Esophagus squamous epithelium (tissue), 5 donors: ENCODE measurements around the gene DYNC1LI2. TPM values are rescaled to one million over a fixed set of nuclear protein-coding genes. Genes with fewer than 3 reads are reported as not detected.
A peak's percentile ranks its signal among the peaks of the same experiment; 100 is the strongest.

ENCODE experiments used
- DNase-seq: peaks from one replicate; lab custom pipeline; 2025; lab: John Stamatoyannopoulos, UW
- H3K27ac ChIP-seq, 4 donors: fragments of 200-600 bp; sonication (generic); one replicate each; pipeline ENCODE4 v1.5.1; 2016 to 2019; ENCODE audit warnings: mild to moderate bottlenecking in 1 of 4
- H3K27me3 ChIP-seq, 4 donors: fragments of 200-600 bp; sonication (generic); 1 replicate in 3 of 4; 2 replicates in 1 of 4; pipeline versions ENCODE4 v1.5.1 to v1.6.0; 2017 to 2021; ENCODE audit warnings: antibody characterized with exemption in 1 of 4
- H3K36me3 ChIP-seq, 3 donors: fragments of 200-600 bp; sonication (generic); one replicate each; pipeline ENCODE4 v1.5.1; 2016 to 2019
- H3K4me1 ChIP-seq, 3 donors: fragments of 200-600 bp; sonication (generic); one replicate each; pipeline ENCODE4 v1.5.1; 2017 to 2019
- H3K4me3 ChIP-seq, 4 donors: fragments of 200-600 bp; sonication (generic); 1 replicate in 3 of 4; 2 replicates in 1 of 4; pipeline ENCODE4 v1.5.1; 2016 to 2019; ENCODE audit warnings: mild to moderate bottlenecking in 2 of 4, moderate library complexity in 1 of 4
- H3K9me3 ChIP-seq, 3 donors: fragments of 200-600 bp; sonication (generic); one replicate each; pipeline ENCODE4 v1.5.1; 2016 to 2019
- CTCF ChIP-seq, 6 experiments: fragments of 450-650 bp in 4 of 6; fragments of 200-600 bp in 2 of 6; sonication (generic) in 2 of 6; IDR thresholded peaks; one replicate each; pipeline ENCODE4 v1.5.1; 2016 to 2019; ENCODE audit warnings: antibody characterized with exemption in 6 of 6, mild to moderate bottlenecking in 4 of 6, moderate library complexity in 4 of 6
- POLR2A ChIP-seq, 4 donors: fragments of 450-650 bp; IDR thresholded peaks; one replicate each; pipeline ENCODE4 v1.6.1; 2017; ENCODE audit warnings: antibody characterized with exemption in 4 of 4, mild to moderate bottlenecking in 4 of 4, moderate library complexity in 3 of 4
- WGBS, 2 donors: methylation state at CpG; one replicate each; pipeline ENCODE4 v1.1.5; 2018; 5-methylcytosine and 5-hydroxymethylcytosine counted together
- intact Hi-C: fragments of 100-400 bp; cut with DNase I; formaldehyde crosslinking; loops from one replicate; pipeline ENCODE4 v1.15.0; 2022
- total RNA-seq, 4 donors: library from RNA; depleted of rRNA; stranded (reverse); fragments of >200 nt; gene quantifications; one replicate each; pipeline ENCODE4 v1.1.0, GENCODE V29; 2016
- donor health status: DM: yes; HTN: yes; CAD: no.

DYNC1LI2 gene
- total RNA-seq, 4 donors from 2014 or later, result 66.4 to 140 (median 86.2) TPM

DNA sequence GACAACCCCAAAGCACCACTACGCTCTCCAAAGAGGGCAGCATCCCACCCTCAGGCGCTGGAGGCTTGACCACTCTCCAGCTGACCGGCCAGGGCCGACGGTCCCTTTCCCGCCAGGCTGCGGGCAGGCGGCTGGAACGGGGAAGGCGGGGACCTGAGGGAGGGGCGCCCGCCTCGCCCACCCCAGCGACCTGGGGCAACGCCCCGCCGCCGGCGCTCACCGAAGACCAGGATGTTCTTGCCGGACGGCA, 431 bp downstream of the DYNC1LI2 start:
- DNase-seq, result no peak
- Histone ChIP-seq H3K36me3 (peaks cover 0 to 35% (median 0%) of the 10 kb centered on the region in 3 donors), H3K27me3 (no peaks in the 10 kb centered on the region), H3K4me1 (peaks cover 13 to 55% (median 23%) of the 10 kb centered on the region in 3 donors), H3K27ac (peak overlapping the region; percentile 94 to 98 (median 97)), H3K9me3 (no peaks in the 10 kb centered on the region), H3K4me3 (peak overlapping the region; percentile 85 to 99 (median 96))
- no peak for TF ChIP-seq CTCF (IDR thresholded peaks at IDR 0.05)
- no peak for TF ChIP-seq POLR2A (IDR thresholded peaks at IDR 0.05)
- WGBS, 2 donors, result 0% methylated on average over 2 of the region's 22 CpGs
- intact Hi-C loops, result no loop called here

DNA sequence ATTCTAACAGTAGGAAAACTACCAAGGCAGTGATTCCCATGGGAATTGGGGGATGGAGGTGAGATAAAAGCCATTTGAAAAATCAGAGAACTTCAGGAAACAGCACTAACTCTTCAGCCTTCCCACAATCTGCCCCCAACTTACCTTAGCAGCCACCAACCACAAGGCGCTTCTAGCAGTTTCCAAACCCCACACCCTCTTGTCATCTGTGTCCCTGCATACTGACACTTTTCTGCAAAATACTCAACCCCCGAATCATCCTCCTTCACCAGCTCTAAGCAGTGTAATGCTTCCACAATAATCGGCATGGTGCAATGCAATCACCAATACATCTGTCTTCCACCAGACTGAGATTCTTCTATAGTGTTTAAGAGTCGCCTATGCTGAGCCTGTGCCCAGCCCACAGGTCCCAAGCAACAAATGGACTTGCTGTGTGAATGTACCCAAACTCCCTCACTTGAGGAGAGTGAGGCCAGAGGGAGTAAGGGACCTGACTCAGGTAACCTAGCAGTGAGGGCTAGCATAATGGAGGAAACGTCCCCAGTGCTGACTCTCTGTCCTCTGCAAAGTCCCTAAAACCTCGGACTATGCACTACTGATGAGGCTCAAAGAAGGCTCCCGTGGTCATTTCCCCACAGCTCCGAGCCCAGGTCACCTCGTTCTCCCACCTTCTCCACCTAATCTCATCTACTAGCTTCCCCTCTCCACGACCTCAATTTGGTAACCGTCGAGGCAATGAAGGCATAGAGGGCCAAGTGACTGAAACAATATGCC, 943 bp downstream of the DYNC1LI2 start:
- 13% methylated on average over 12 of the region's 12 CpGs for WGBS, 2 donors
- DNase-seq, result no peak
- Histone ChIP-seq H3K27me3 (no peaks in the 10 kb centered on the region), H3K36me3 (peaks cover 0 to 40% (median under 1%) of the 10 kb centered on the region in 3 donors), H3K4me1 (peaks cover 13 to 55% (median 23%) of the 10 kb centered on the region in 3 donors), H3K9me3 (no peaks in the 10 kb centered on the region), H3K4me3 (peak overlapping the region; percentile 85 to 99 (median 96)), H3K27ac (peak overlapping the region; percentile 94 to 98 (median 97))
- intact Hi-C loops, result no loop called here
- TF ChIP-seq CTCF (IDR thresholded peaks at IDR 0.05), result no peak
- no peak for TF ChIP-seq POLR2A (IDR thresholded peaks at IDR 0.05)

DNA sequence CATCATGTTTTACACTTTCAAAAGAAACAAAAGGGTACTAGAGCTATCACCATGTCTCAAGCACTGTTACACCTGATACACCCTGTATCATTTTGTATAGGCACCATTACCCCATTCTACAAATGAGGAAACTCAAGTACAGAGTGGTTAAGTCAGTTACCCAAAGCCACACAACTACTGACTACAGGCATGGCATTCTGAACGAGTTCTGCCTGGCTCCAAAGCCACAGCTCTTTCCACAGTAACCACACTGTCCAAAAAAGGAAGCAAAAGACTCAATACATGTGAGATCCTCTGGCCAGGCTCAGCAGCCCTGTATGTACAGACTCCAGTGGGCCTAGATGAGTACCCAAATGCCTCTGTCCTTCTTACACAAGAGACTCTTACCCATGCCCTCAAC, 4.7 kb downstream of the DYNC1LI2 start:
- 20 to 50% methylated on average over 1 of the region's 1 CpG for WGBS, 2 donors
- no peaks in the 10 kb centered on the region for H3K27me3 ChIP-seq
- TF ChIP-seq CTCF (IDR thresholded peaks at IDR 0.05), result no peak
- TF ChIP-seq POLR2A (IDR thresholded peaks at IDR 0.05), result no peak
- no peaks in the 10 kb centered on the region for H3K9me3 ChIP-seq
- peaks cover 0 to 78% (median 10%) of the 10 kb centered on the region in 3 donors for H3K36me3 ChIP-seq
- no peak for DNase-seq
- intact Hi-C loops, result no loop called here
- no peak overlapping the region for H3K27ac ChIP-seq
- H3K4me1 ChIP-seq, result peaks cover 17 to 55% (median 32%) of the 10 kb centered on the region in 3 donors
- no peak overlapping the region for H3K4me3 ChIP-seq

DNA sequence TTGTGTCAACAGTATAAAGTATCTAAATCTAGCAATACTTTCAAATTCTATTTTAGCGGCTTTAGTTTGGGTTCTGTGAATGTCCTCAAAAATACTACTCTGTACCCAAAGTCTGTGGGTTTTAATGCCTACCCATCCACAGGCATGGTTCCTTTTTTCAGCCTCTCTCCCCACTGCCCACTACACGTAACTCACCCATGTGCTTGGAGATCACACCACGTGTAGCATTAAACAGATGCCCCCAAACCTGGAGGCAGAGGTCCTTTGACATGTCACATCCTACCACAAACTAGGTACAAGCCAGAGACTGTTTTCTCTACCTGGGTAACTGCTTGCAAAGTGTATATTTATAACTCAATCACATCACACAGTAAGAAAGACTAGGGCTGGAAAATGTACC, 5.4 kb downstream of the DYNC1LI2 start:
- Histone ChIP-seq H3K9me3 (no peaks in the 10 kb centered on the region), H3K27me3 (no peaks in the 10 kb centered on the region), H3K4me1 (peaks cover 21 to 61% (median 37%) of the 10 kb centered on the region in 3 donors), H3K4me3 (no peak overlapping the region), H3K36me3 (peaks cover 0 to 78% (median 10%) of the 10 kb centered on the region in 3 donors), H3K27ac (no peak overlapping the region)
- TF ChIP-seq POLR2A (IDR thresholded peaks at IDR 0.05) (no peak), CTCF (IDR thresholded peaks at IDR 0.05) (no peak)
- no peak for DNase-seq
- intact Hi-C loops, result no loop called here
- 82 to 92% methylated on average over 3 of the region's 3 CpGs for WGBS, 2 donors

DNA sequence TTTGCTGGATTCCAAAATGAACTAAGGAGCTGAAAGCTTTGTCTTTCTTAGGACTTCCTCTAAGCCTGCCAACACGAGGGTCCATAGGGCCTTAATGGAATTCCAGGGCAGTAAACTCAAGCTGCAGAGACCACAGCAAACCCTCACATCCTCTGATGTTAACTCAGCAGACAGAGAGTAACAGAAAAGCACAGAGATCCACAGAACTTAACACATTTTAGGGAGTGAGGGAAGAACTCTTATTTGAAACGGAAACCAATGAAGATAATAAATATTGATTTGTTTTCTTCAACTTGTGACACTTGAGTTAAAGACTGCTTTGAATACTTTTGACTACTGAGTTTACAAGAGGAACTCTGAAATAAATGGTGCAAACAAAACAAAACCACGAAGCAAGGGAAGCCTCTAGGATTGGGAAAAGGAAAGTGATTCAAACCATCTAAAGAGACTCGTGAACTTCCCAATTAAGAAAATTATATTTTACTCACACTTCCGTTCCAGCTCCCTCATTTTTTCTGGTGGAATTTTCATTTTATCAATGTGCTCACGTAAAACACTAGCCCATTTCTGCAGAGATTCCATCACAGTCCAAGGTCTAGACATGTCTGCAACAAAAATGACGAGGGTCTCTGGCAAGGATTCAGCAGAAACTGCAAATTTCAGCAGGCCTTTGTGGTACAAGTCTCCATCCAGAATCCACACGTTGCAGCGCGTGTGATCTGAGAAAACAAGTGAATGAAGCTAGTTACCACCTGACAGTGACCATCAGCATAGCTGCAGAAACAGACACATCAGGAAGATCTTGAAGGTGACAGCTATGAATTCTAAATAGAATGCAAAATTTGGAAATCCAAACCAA, 9.2 kb downstream of the DYNC1LI2 start:
- Histone ChIP-seq H3K27ac (peak overlapping the region; percentile 61 to 87 (median 86)), H3K9me3 (no peaks in the 10 kb centered on the region), H3K27me3 (no peaks in the 10 kb centered on the region), H3K4me1 (peaks cover 20 to 58% (median 36%) of the 10 kb centered on the region in 3 donors), H3K4me3 (no peak overlapping the region), H3K36me3 (peaks cover 10 to 89% (median 10%) of the 10 kb centered on the region in 3 donors)
- DNase-seq, result no peak
- intact Hi-C loops, result no loop called here
- whole genome bisulfite sequencing, 2 donors, result 42 to 50% methylated on average over 10 of the region's 10 CpGs
- TF ChIP-seq POLR2A (IDR thresholded peaks at IDR 0.05), result no peak
- no peak for TF ChIP-seq CTCF (IDR thresholded peaks at IDR 0.05)
